Ascending aorta (tissue), 2 donors: ENCODE results near the gene LIPT2. TPM values are rescaled to one million over a fixed set of nuclear protein-coding genes. Genes with fewer than 3 reads are reported as not detected.

Source experiments
- DNase-seq, 2 donors: peaks; one replicate each; pipeline ENCODE4 v3.0.0-alpha.2; 2019; ENCODE audit warnings: low spot score in 2 of 2
- H3K27ac ChIP-seq, 2 donors: fragments of 200-600 bp; sonication (generic); one replicate each; pipeline ENCODE4 v1.5.1; 2016 to 2017; ENCODE audit warnings: mild to moderate bottlenecking in 1 of 2
- H3K27me3 ChIP-seq: fragments of 200-600 bp; sonication (generic); one replicate; pipeline ENCODE4 v1.5.1; 2017
- H3K36me3 ChIP-seq, 2 donors: fragments of 200-600 bp; sonication (generic); one replicate each; pipeline ENCODE4 v1.5.1; 2016
- H3K4me1 ChIP-seq, 2 donors: fragments of 200-600 bp; sonication (generic); one replicate each; pipeline ENCODE4 v1.5.1; 2016 to 2017; ENCODE audit warnings: mild to moderate bottlenecking in 1 of 2
- H3K4me3 ChIP-seq, 2 donors: fragments of 200-600 bp; sonication (generic); one replicate each; pipeline ENCODE4 v1.5.1; 2016 to 2017; ENCODE audit warnings: mild to moderate bottlenecking in 1 of 2
- H3K9me3 ChIP-seq, 2 donors: fragments of 200-600 bp; sonication (generic); one replicate each; pipeline ENCODE4 v1.5.1; 2016
- intact Hi-C: fragments of 100-400 bp; cut with DNase I; formaldehyde crosslinking; loops from one replicate; pipeline ENCODE4 v1.15.1; 2023
- total RNA-seq: library from RNA; depleted of rRNA; stranded (reverse); fragments of >200 nt; gene quantifications from one replicate; pipeline ENCODE4 v1.1.0, GENCODE V29; 2016
- TF ChIP-seq, protein P1 (sequence below), 3 experiments: fragments of 200-600 bp in 2 of 3; fragments of 450-650 bp in 1 of 3; sonication (generic) in 2 of 3; IDR thresholded peaks; one replicate each; pipeline ENCODE4 v1.5.1; 2016 to 2019; ENCODE audit warnings: antibody characterized with exemption in 3 of 3, mild to moderate bottlenecking in 1 of 3, moderate library complexity in 1 of 3

The LIPT2 gene
- total RNA-seq, 1 donor from 2014 or later: not detected

DNA sequence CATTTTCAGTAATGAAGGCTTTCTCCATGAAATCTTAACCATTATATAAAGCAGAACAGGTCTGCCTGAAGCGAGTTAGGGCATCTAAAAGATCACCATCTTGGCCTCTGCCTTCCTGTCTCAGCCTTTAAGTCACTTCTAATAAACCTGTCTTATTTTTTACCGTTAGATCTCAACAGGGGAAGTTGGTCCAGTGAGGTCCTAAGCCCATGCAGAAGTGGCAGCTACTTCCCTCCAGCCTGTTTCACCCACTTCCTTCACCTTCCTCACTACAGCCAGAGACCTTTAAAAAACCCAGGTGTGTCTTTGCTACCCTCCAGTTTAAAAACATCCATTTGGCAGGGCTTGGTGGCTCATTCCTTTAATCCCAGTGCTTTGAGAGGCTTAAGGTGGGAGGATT is 14.1 kb upstream of the LIPT2 start:
- DNase-seq: no peak
- Histone ChIP-seq H3K27ac (no peak overlapping the region), H3K4me1 (no peaks in the 10 kb centered on the region), H3K9me3 (peaks cover 0 to 7% of the 10 kb centered on the region in 2 donors), H3K27me3 (no peaks in the 10 kb centered on the region), H3K36me3 (no peaks in the 10 kb centered on the region), H3K4me3 (no peak overlapping the region)
- TF ChIP-seq, protein P1, sequence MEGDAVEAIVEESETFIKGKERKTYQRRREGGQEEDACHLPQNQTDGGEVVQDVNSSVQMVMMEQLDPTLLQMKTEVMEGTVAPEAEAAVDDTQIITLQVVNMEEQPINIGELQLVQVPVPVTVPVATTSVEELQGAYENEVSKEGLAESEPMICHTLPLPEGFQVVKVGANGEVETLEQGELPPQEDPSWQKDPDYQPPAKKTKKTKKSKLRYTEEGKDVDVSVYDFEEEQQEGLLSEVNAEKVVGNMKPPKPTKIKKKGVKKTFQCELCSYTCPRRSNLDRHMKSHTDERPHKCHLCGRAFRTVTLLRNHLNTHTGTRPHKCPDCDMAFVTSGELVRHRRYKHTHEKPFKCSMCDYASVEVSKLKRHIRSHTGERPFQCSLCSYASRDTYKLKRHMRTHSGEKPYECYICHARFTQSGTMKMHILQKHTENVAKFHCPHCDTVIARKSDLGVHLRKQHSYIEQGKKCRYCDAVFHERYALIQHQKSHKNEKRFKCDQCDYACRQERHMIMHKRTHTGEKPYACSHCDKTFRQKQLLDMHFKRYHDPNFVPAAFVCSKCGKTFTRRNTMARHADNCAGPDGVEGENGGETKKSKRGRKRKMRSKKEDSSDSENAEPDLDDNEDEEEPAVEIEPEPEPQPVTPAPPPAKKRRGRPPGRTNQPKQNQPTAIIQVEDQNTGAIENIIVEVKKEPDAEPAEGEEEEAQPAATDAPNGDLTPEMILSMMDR (IDR thresholded peaks at IDR 0.05): no peak
- intact Hi-C loops: no loop called here

DNA sequence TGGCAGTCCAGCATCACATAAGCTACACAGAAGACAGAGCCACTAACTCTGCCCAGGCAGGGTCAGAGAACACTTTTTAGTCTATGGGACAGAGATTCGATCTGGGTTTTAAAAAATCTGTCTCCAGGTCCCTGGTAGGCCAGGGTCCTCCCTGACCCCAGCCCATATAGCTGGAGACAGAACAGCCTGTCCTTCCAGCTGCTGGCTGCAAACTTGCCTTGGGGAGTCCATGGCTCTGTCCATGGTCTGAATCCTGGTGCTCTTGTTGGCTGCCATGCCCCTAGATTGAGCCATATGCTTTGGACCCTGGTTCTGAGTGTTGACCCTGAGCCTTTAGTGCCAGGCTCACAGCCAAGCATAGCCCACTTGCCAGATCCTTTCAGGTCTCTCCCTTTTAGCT is 13.3 kb upstream of the LIPT2 start:
- Histone ChIP-seq H3K36me3 (no peaks in the 10 kb centered on the region), H3K9me3 (peaks cover 0 to 10% of the 10 kb centered on the region in 2 donors), H3K27ac (no peak overlapping the region), H3K4me1 (no peaks in the 10 kb centered on the region), H3K27me3 (no peaks in the 10 kb centered on the region), H3K4me3 (no peak overlapping the region)
- intact Hi-C loops: no loop called here
- no peak for DNase-seq
- TF ChIP-seq, protein P1 (IDR thresholded peaks at IDR 0.05): no peak

DNA sequence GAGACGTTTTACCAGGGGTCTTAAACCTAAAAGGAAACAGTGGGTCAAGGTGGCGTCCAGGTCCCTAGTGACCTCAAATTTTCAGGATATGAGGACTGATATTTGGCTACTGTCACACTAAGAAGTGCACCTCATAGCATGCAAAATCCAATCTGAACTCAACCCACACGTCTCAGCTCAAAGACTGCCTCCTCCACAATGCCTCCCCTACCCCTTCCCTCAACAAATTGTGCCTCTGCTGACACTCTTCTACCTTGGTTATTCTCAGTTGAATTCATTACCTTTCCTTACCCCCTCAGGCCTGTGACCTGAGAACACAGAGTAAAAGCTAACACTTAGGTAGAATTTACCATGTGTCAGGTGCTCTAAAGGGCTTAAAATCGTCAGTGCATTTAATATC is 12.4 kb upstream of the LIPT2 start:
- no peaks in the 10 kb centered on the region for H3K4me1 ChIP-seq
- intact Hi-C loops: no loop called here
- TF ChIP-seq, protein P1 (IDR thresholded peaks at IDR 0.05): no peak
- no peaks in the 10 kb centered on the region for H3K36me3 ChIP-seq
- H3K27ac ChIP-seq: no peak overlapping the region
- no peak overlapping the region for H3K4me3 ChIP-seq
- no peak for DNase-seq
- H3K27me3 ChIP-seq: no peaks in the 10 kb centered on the region
- H3K9me3 ChIP-seq: peaks cover 0 to 10% of the 10 kb centered on the region in 2 donors

DNA sequence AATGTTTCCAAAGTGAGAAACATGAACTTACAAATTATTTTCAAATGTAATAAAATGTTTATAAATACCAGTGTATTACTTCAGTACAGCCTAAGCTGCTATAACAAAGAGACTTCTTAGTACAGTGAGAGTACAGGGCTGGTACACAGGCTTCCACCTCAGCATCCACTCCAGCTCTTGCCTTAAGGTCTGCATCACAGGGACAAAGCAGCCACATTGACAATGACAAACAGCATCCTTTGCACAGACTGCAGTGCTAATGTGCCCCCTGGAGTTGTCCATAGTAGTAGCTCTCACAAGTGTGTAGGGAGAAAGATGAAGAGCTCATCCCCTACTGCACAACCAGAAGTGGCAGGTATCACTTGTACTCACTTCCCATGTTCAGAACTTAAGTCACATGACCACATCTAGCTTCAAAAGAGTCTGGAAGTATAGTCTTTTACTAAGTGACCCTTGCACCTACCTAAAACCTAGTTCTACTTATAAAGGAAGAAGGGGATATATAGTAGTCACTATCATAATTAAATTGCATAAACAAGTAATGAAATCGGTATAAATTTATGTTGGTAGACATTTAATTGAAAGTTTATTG is 10.7 kb upstream of the LIPT2 start:
- no peaks in the 10 kb centered on the region for H3K4me1 ChIP-seq
- TF ChIP-seq, protein P1 (IDR thresholded peaks at IDR 0.05): no peak
- intact Hi-C loops: no loop called here
- H3K36me3 ChIP-seq: no peaks in the 10 kb centered on the region
- no peak for DNase-seq
- no peaks in the 10 kb centered on the region for H3K27me3 ChIP-seq
- no peak overlapping the region for H3K27ac ChIP-seq
- peaks cover 0 to 10% of the 10 kb centered on the region in 2 donors for H3K9me3 ChIP-seq
- no peak overlapping the region for H3K4me3 ChIP-seq

DNA sequence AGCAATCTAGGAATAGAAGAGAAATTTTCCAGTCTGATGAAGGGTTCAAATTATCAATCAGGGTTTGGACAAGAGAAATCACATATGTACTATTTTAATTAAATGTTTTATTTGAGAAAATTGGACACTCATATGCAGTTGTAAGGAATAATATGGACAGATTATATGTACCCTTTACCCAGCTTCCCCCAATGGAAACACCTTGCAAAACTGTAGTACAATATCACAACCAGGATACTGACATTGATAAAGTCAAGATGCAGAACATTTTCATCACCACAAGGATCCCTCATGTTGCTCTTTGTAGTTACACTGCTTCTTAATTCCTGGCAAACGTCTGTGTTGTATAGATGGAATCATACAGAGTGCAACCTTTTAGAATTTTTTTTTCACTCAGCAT is 1.4 kb upstream of the LIPT2 start:
- no peaks in the 10 kb centered on the region for H3K36me3 ChIP-seq
- peaks cover 0 to 6% of the 10 kb centered on the region in 2 donors for H3K4me1 ChIP-seq
- TF ChIP-seq, protein P1 (IDR thresholded peaks at IDR 0.05): no peak
- H3K4me3 ChIP-seq: no peak overlapping the region
- DNase-seq: no peak
- H3K9me3 ChIP-seq: no peaks in the 10 kb centered on the region
- no peak overlapping the region for H3K27ac ChIP-seq
- intact Hi-C loops: loop anchor here (5.0 to 10.0 kb wide), 3 partner anchors 100 to 733 kb away; partner anchors contain the start of genes POLD3, RAB6A and RNF169
- H3K27me3 ChIP-seq: no peaks in the 10 kb centered on the region
